Gastroesophageal sphincter (tissue), 4 donors: ENCODE data around the gene APMAP. TPM values are rescaled to one million over a fixed set of nuclear protein-coding genes. Genes with fewer than 3 reads are reported as not detected.

ENCODE experiments used
- ATAC-seq: fragments of 150-250 bp; one replicate; pipeline ENCODE4 v1.9.1; 2016; ENCODE audit warnings: mild to moderate bottlenecking, moderate library complexity
- H3K27ac ChIP-seq, 4 donors: fragments of 200-600 bp; sonication (generic) in 3 of 4; 1 replicate in 3 of 4; 2 replicates in 1 of 4; pipeline ENCODE4 v1.5.1; 2016 to 2019
- H3K27me3 ChIP-seq: fragments of 200-600 bp; sonication (generic); one replicate; pipeline ENCODE4 v1.5.1; 2019
- H3K36me3 ChIP-seq, 2 donors: fragments of 200-600 bp; sonication (generic); one replicate each; pipeline ENCODE4 v1.5.1; 2019; ENCODE audit warnings: control low read depth in 1 of 2
- H3K4me1 ChIP-seq, 3 donors: fragments of 200-600 bp; sonication (generic); 1 replicate in 2 of 3; 2 replicates in 1 of 3; pipeline ENCODE4 v1.5.1; 2016 to 2019; ENCODE audit warnings: control low read depth in 2 of 3
- H3K4me3 ChIP-seq, 2 donors: fragments of 200-600 bp; sonication (generic); one replicate each; pipeline ENCODE4 v1.5.1; 2019; ENCODE audit warnings: mild to moderate bottlenecking in 1 of 2, moderate library complexity in 1 of 2
- H3K9me3 ChIP-seq, 3 donors: fragments of 200-600 bp; sonication (generic); one replicate each; pipeline ENCODE4 v1.5.1; 2017 to 2019; ENCODE audit warnings: control low read depth in 2 of 3
- EP300 ChIP-seq: sonication (generic); formaldehyde crosslinking; IDR thresholded peaks from one replicate; pipeline ENCODE4 v1.6.1; 2017; ENCODE audit warnings: antibody characterized with exemption, mild to moderate bottlenecking
- POLR2A ChIP-seq, 2 donors: fragments of 450-650 bp; IDR thresholded peaks; one replicate each; pipeline ENCODE4 v1.6.1; 2017; ENCODE audit warnings: antibody characterized with exemption in 2 of 2, mild to moderate bottlenecking in 2 of 2, moderate library complexity in 1 of 2
- POLR2AphosphoS5 ChIP-seq: sonication (generic); formaldehyde crosslinking; IDR thresholded peaks from one replicate; pipeline ENCODE4 v1.6.1; 2017; ENCODE audit warnings: antibody characterized with exemption
- WGBS, 2 donors: methylation state at CpG; one replicate each; pipeline ENCODE4 v1.1.5; 2018; ENCODE audit warnings: low coverage in 1 of 2; 5-methylcytosine and 5-hydroxymethylcytosine counted together
- total RNA-seq, 4 donors: library from RNA; depleted of rRNA; stranded (reverse); fragments of >200 nt; gene quantifications; one replicate each; pipeline ENCODE4 v1.1.0, GENCODE V29; 2016
- TF ChIP-seq, protein P1 (sequence below), 4 experiments: fragments of 200-600 bp in 2 of 4; fragments of 450-650 bp in 2 of 4; sonication (generic) in 1 of 4; IDR thresholded peaks; one replicate each; pipeline ENCODE4 v1.5.1; 2017 to 2019; ENCODE audit warnings: antibody characterized with exemption in 4 of 4, mild to moderate bottlenecking in 2 of 4, moderate library complexity in 2 of 4

The APMAP gene, protein sequence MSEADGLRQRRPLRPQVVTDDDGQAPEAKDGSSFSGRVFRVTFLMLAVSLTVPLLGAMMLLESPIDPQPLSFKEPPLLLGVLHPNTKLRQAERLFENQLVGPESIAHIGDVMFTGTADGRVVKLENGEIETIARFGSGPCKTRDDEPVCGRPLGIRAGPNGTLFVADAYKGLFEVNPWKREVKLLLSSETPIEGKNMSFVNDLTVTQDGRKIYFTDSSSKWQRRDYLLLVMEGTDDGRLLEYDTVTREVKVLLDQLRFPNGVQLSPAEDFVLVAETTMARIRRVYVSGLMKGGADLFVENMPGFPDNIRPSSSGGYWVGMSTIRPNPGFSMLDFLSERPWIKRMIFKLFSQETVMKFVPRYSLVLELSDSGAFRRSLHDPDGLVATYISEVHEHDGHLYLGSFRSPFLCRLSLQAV
- 10 to 100 TPM; 24.3 to 46.8 (median 35.9) TPM for total RNA-seq

DNA sequence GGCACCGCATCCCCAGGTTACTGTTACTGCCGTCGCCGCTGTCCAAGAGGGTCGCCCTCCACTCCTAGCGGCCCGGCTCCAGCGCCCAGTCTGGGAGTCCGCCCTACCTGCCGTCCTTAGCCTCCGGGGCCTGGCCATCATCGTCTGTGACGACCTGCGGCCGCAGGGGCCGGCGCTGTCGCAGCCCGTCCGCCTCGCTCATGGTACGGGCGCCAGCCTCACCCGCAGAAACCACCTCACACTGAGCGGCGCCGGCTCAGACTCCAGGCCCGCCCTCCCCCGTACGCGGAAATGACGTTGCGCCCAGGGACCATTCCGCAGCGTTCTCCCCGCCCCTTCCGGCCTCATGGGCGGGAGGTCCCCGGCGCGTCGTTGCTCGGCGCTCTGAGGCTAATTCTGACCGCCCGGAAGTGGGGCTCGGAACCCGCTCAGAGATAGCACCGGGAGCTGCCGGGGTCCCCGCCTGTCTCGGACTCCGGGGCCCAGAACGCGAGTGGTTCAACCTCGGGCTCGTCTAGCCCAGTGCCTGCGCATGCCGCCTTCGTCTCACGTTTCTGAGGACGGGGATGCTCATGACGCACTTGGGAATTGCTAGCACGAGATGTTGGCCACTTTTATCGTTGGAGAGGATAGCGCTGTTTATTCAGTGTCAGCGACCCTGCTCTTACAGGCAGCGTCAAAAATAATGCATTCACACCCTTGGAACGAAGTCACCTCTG, at the start of gene APMAP:
Gene APMAP, minus strand, starts transcription at position 265 of the 719 bp plus-strand sequence. Its CDS starts 63 bp downstream, at position 202.
- H3K9me3 ChIP-seq, result no peaks in the 10 kb centered on the region
- peak within 1 kb of the TSS; percentile 63 to 90 for H3K4me3 ChIP-seq
- H3K36me3 ChIP-seq, result no peaks in the 10 kb centered on the region
- peaks cover 0 to 69% (median 22%) of the 10 kb centered on the region in 3 donors for H3K4me1 ChIP-seq
- H3K27me3 ChIP-seq, result no peaks in the 10 kb centered on the region
- H3K27ac ChIP-seq, result peak within 1 kb of the TSS; percentile 95 to 96 (median 95)
- WGBS, 2 donors, result 0% methylated on average over 4 to 6 of the region's 69 CpGs
- TF ChIP-seq EP300 (no peak), POLR2AphosphoS5 (peak; percentile 97), POLR2A (IDR thresholded peaks at IDR 0.05) (peak; percentile 96 to 97)
- TF ChIP-seq, protein P1, sequence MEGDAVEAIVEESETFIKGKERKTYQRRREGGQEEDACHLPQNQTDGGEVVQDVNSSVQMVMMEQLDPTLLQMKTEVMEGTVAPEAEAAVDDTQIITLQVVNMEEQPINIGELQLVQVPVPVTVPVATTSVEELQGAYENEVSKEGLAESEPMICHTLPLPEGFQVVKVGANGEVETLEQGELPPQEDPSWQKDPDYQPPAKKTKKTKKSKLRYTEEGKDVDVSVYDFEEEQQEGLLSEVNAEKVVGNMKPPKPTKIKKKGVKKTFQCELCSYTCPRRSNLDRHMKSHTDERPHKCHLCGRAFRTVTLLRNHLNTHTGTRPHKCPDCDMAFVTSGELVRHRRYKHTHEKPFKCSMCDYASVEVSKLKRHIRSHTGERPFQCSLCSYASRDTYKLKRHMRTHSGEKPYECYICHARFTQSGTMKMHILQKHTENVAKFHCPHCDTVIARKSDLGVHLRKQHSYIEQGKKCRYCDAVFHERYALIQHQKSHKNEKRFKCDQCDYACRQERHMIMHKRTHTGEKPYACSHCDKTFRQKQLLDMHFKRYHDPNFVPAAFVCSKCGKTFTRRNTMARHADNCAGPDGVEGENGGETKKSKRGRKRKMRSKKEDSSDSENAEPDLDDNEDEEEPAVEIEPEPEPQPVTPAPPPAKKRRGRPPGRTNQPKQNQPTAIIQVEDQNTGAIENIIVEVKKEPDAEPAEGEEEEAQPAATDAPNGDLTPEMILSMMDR (IDR thresholded peaks at IDR 0.05), result peak in 1 of 4 experiments; percentile 12
- ATAC-seq, result peak; percentile 97

DNA sequence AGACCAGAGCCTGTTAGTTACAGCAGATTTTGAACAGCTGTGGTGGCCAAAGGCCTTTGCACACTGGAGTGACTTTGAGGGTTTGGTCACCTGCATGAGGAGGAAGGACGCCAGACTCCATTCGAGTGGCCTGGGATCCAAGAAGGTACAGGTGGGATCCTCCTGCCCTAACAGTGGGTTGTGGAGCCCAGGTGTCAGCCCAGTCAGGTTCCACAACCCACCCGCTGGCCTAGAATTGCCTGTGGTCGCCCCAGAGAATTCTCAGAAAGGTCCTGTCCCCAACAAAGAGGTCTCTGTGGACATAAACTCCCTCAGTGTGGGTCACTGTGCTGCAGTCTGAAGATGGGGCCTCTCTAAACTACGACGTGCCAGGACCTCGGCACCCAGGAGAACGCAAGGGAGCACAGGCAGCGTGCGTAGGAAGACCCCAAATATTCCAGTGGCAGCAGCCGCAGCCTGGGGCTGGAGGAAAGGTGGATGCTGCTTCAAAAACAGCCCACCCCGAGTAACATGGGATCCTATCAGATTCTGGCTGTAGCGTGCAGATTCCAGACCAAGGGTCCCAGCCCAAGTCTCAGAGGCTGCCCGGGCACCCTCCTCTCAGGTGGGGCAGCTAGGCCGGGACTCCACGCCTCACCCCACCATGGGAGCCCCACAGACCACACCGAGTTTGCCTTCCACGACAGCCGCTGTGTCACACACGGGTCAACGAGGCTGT, 49.4 kb upstream of the APMAP start:
- no peaks in the 10 kb centered on the region for H3K27me3 ChIP-seq
- peaks cover 0 to 22% of the 10 kb centered on the region in 2 donors for H3K36me3 ChIP-seq
- H3K27ac ChIP-seq, result peak overlapping the region in 3 of 4 donors; percentile 86 to 92 (median 88)
- TF ChIP-seq, protein P1 (IDR thresholded peaks at IDR 0.05), result no peak
- TF ChIP-seq EP300 (no peak), POLR2A (IDR thresholded peaks at IDR 0.05) (no peak), POLR2AphosphoS5 (no peak)
- peaks cover 10 to 100% (median 81%) of the 10 kb centered on the region in 3 donors for H3K4me1 ChIP-seq
- ATAC-seq, result no peak
- H3K4me3 ChIP-seq, result no peak overlapping the region
- H3K9me3 ChIP-seq, result no peaks in the 10 kb centered on the region
- WGBS, 2 donors, result no CpG with 5 or more reads among the region's 21 CpGs

DNA sequence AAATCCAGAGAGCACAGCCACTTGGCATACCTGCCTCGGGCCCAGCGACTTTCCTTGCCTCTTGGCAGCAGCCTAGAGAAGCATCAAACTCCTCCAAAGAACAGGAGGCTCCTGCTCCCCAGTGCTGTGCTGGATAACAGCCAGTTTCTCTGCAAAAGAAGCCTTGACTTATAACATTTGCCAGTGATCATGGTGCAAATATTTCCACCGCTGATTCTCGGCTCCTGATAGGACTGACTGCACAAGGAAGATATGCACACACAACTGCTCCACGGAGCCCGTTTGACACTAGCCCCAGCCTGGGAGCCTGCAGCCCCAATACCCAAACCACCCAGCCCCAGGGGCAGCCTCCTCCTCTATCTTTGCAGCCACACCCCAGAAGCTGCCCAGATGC, 47.9 kb upstream of the APMAP start:
- TF ChIP-seq POLR2A (IDR thresholded peaks at IDR 0.05) (no peak), POLR2AphosphoS5 (peak; percentile 70)
- H3K9me3 ChIP-seq, result no peaks in the 10 kb centered on the region

DNA sequence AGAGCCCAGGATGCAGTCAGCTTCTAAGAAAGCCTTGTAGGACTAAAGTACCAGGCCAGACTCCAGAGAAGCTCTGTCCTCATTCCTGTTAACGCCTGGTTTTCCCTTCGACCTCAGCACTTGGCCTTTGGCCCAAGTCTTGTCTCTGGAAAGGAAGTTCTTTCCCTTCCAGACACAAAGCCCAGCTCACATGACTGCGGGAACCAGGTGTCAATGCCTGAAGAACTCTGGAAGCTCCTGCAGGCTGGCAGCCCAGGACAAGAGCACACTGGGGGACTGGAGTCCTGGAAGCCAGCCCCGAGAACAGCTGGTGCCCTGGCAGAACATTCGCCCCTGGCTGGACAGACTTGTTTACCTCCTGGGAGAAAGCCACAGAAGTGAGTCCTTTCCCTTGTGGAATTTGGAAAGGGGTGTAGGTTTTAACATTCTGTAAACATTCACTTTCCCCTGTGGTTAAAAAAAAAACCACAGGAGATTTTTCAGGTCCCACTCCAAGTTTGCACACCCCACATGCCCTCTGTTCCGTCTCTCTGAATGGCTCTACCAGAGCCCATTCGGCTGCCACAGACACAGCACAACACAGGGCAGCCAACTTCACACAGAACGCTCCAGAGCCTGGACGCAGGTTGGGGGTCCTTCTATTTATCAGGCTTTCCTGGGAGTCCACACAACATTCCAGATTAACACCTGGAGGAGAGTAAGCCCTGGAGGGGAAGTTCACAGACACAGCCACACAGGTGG, 47.3 kb upstream of the APMAP start:
- peak; percentile 95 for ATAC-seq
- H3K4me1 ChIP-seq, result peaks cover 10 to 100% (median 97%) of the 10 kb centered on the region in 3 donors
- no peaks in the 10 kb centered on the region for H3K27me3 ChIP-seq
- H3K27ac ChIP-seq, result peak overlapping the region; percentile 83 to 92 (median 87)
- peaks cover 0 to under 1% of the 10 kb centered on the region in 2 donors for H3K36me3 ChIP-seq
- no peak for TF ChIP-seq POLR2A (IDR thresholded peaks at IDR 0.05)
- TF ChIP-seq, protein P1 (IDR thresholded peaks at IDR 0.05), result peak in 2 of 4 experiments; percentile 43 to 49
- peak; percentile 99 for TF ChIP-seq POLR2AphosphoS5
- TF ChIP-seq EP300, result no peak
- WGBS, 2 donors, result 8% methylated on average over 4 of the region's 9 CpGs; no CpG with 5 or more reads in 1 of the 2 donors
- H3K4me3 ChIP-seq, result no peak overlapping the region
- H3K9me3 ChIP-seq, result no peaks in the 10 kb centered on the region

More for the DNA sequence above, 47.9 kb upstream of the APMAP start:
- peak; percentile 46 for ATAC-seq
- Histone ChIP-seq H3K36me3 (peaks cover 0 to 6% of the 10 kb centered on the region in 2 donors), H3K4me3 (no peak overlapping the region), H3K27ac (peak overlapping the region; percentile 70 to 92 (median 87)), H3K27me3 (no peaks in the 10 kb centered on the region), H3K4me1 (peaks cover 10 to 100% (median 95%) of the 10 kb centered on the region in 3 donors)
- WGBS, 2 donors, result 15 to 20% methylated on average over 2 to 3 of the region's 6 CpGs
